Thyroid gland (tissue), 4 donors: Measurements from ENCODE around the gene SLC33A1.

Source experiments
- CTCF ChIP-seq, 6 experiments: fragments of 200-600 bp in 3 of 6; fragments of 450-650 bp in 3 of 6; sonication (generic) in 3 of 6; IDR thresholded peaks; one replicate each; pipeline ENCODE4 v1.5.1; 2016 to 2019; ENCODE audit warnings: antibody characterized with exemption in 6 of 6, mild to moderate bottlenecking in 2 of 6, inconsistent platforms in 1 of 6, moderate library complexity in 1 of 6
- POLR2A ChIP-seq, 2 donors: fragments of 450-650 bp; IDR thresholded peaks; one replicate each; pipeline ENCODE4 v1.6.1; 2017; ENCODE audit warnings: antibody characterized with exemption in 2 of 2, mild to moderate bottlenecking in 2 of 2, moderate library complexity in 1 of 2

- TF ChIP-seq CTCF (IDR thresholded peaks at IDR 0.05): no peak
- no peak for TF ChIP-seq POLR2A (IDR thresholded peaks at IDR 0.05)
Observed at GRCh38 chr3:155869691-155870090, 15.5 kb upstream of the SLC33A1 start.
